Measurements from ENCODE around the gene SBK3.
"Not testable (repeated sequence)": the region's sequence is repeated elsewhere in the genome, so short reads cannot be mapped to it uniquely, and the experiment has no call there.

SBK3 gene

GRCh38 chr19:55516878-55517620, 28.3 kb downstream of the SBK3 start:
- peak; percentile 78 to 88 (median 83) for DNase-seq

- DNase-seq, result no peak
These were observed 37.2 kb downstream of the SBK3 start for GRCh38 chr19:55508120-55508519.

- DNase-seq, result no peak
These were observed 40.4 kb downstream of the SBK3 start for GRCh38 chr19:55504981-55505380.

- DNase-seq, result no peak
These were observed 41.1 kb downstream of the SBK3 start for GRCh38 chr19:55504252-55504603.

- DNase-seq, result peak; percentile 86 to 97 (median 92)
These were observed 41.7 kb downstream of the SBK3 start for GRCh38 chr19:55503502-55504251.

- no peak for DNase-seq
These were observed 42.2 kb downstream of the SBK3 start for GRCh38 chr19:55503157-55503501.

GRCh38 chr19:55502197-55502952, 43.0 kb downstream of the SBK3 start:
- DNase-seq, result no peak

- DNase-seq, result no peak
These were observed 44.9 kb downstream of the SBK3 start for GRCh38 chr19:55500368-55500952.

- DNase-seq, result no peak
These were observed 47.0 kb downstream of the SBK3 start for GRCh38 chr19:55498246-55498840.

- no peak for DNase-seq
These were observed 47.6 kb downstream of the SBK3 start for GRCh38 chr19:55497763-55498162.

- not testable (repeated sequence) for DNase-seq
These were observed 48.5 kb downstream of the SBK3 start for GRCh38 chr19:55496820-55497219.

GRCh38 chr19:55495646-55496349, 49.5 kb downstream of the SBK3 start:
- DNase-seq, result no peak

GRCh38 chr19:55494172-55494761, 51.1 kb downstream of the SBK3 start:
- DNase-seq, result no peak

- DNase-seq, result no peak
These were observed 51.6 kb downstream of the SBK3 start for GRCh38 chr19:55493645-55494171.

- DNase-seq, result no peak
These were observed 52.2 kb downstream of the SBK3 start for GRCh38 chr19:55493052-55493644.

GRCh38 chr19:55492362-55492944, 52.9 kb downstream of the SBK3 start:
- no peak for DNase-seq

- DNase-seq, result no peak
These were observed 53.6 kb downstream of the SBK3 start for GRCh38 chr19:55491546-55492360.
